ENCODE data around the gene IL6.

The IL6 gene

DNA sequence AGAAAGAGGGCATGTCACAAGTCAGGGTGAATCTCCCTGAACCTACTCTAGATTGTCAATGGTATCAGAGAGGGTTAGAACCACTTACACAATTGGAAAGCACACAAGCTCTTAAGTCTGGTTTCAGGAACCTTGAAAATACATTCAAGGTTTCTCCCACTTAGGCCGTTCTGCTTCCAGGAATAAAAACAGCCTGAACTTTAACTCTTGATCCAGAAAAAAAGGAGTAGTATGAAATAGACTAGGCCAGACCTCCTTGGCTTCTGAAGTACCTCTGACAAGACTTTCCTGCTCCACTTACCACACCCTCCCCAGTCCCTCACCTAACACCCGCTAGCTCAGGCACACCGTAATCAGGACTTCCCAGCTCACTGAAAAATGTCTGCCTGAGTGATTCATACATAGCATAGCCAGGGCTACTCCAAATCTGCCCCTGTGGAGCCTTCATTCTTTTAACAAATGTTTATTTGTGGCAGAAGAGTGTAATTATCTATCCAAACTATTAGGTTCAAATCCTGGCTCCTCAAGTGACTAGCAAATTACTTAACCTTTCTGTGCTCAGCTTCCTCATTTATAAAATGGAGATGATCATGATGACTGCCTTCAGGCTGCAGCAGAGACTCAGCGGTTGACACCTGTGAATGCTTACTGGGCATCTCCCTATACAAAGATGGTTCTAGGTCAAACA is 30.3 kb upstream of the IL6 start:
- TF ChIP-seq CTCF (IDR thresholded peaks at IDR 0.05; ENCODE audit: insufficient read depth, low read length) (no peak), SPI1 (IDR thresholded peaks at IDR 0.05; ENCODE audit: borderline replicate concordance, low read depth) (no peak), GABPA (IDR thresholded peaks at IDR 0.05; ENCODE audit: low read depth) (no peak), POLR2AphosphoS5 (IDR thresholded peaks at IDR 0.05; ENCODE audit: low read depth) (no peak), REST (IDR thresholded peaks at IDR 0.05; ENCODE audit: insufficient replicate concordance, low read depth) (no peak)

DNA sequence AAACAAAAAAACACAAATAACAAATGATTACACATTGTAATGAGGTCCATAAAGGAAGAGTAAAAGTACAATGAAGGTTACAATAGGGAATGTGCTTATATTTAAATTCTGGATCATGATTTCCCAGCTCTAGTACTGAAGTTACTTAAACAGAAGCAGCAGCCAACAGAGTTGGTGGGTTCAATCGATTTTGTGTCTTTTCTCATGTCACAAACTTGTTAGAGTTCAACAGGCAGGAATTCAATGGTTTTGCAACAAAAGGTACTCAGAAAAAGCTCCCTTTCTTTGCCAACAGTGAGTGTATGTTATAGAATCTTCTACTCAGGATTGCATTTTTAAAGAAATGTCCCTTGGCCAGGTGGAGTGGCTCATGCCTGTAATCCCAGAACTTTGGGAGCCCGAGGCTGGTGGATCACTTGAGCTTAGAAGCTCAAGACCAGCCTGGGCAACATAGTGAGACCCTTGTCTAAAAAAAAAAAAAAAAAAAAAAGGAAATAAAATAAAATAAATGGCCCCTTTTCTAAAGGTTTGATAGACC is 29.6 kb upstream of the IL6 start:
- TF ChIP-seq SPI1 (IDR thresholded peaks at IDR 0.05; ENCODE audit: borderline replicate concordance, low read depth) (no peak), GABPA (IDR thresholded peaks at IDR 0.05; ENCODE audit: low read depth) (no peak), REST (IDR thresholded peaks at IDR 0.05; ENCODE audit: insufficient replicate concordance, low read depth) (no peak)
- no peak for DNase-seq (ENCODE audit: low read depth in 1 of 2, low spot score in 1 of 2)
- H3K27me3 ChIP-seq (ENCODE audit: insufficient read depth, poor library complexity, severe bottlenecking): no peaks in the 10 kb centered on the region
- no peak overlapping the region for H3K27ac ChIP-seq (replicated peaks)
- no peak overlapping the region for H3K4me3 ChIP-seq (replicated peaks; ENCODE audit: insufficient read depth, low read length)

More for the DNA sequence above, 30.3 kb upstream of the IL6 start:
- no peak for DNase-seq (ENCODE audit: low read depth in 1 of 2, low spot score in 1 of 2)
- H3K27me3 ChIP-seq (ENCODE audit: insufficient read depth, poor library complexity, severe bottlenecking): no peaks in the 10 kb centered on the region
- H3K27ac ChIP-seq (replicated peaks): no peak overlapping the region
- no peak overlapping the region for H3K4me3 ChIP-seq (replicated peaks; ENCODE audit: insufficient read depth, low read length)

GRCh38 chr7:22697876-22698606 is 29.0 kb upstream of the IL6 start:
- no peak for TF ChIP-seq CTCF (IDR thresholded peaks at IDR 0.05; ENCODE audit: insufficient read depth, low read length)
- TF ChIP-seq POLR2AphosphoS5 (IDR thresholded peaks at IDR 0.05; ENCODE audit: low read depth): no peak
- TF ChIP-seq GABPA (IDR thresholded peaks at IDR 0.05; ENCODE audit: low read depth): no peak
- TF ChIP-seq REST (IDR thresholded peaks at IDR 0.05; ENCODE audit: insufficient replicate concordance, low read depth): no peak
- no peak for TF ChIP-seq SPI1 (IDR thresholded peaks at IDR 0.05; ENCODE audit: borderline replicate concordance, low read depth)
- no peak for DNase-seq (ENCODE audit: low read depth in 1 of 2, low spot score in 1 of 2)
- Histone ChIP-seq H3K27ac (replicated peaks) (no peak overlapping the region), H3K27me3 (ENCODE audit: insufficient read depth, poor library complexity, severe bottlenecking) (no peaks in the 10 kb centered on the region), H3K4me3 (replicated peaks; ENCODE audit: insufficient read depth, low read length) (no peak overlapping the region)
